ENCODE results near the gene KRTDAP. TPM values are rescaled to one million over a fixed set of nuclear protein-coding genes. Genes with fewer than 3 reads are reported as not detected.

Gene KRTDAP
- total RNA-seq, 1 donor = not detected

DNA sequence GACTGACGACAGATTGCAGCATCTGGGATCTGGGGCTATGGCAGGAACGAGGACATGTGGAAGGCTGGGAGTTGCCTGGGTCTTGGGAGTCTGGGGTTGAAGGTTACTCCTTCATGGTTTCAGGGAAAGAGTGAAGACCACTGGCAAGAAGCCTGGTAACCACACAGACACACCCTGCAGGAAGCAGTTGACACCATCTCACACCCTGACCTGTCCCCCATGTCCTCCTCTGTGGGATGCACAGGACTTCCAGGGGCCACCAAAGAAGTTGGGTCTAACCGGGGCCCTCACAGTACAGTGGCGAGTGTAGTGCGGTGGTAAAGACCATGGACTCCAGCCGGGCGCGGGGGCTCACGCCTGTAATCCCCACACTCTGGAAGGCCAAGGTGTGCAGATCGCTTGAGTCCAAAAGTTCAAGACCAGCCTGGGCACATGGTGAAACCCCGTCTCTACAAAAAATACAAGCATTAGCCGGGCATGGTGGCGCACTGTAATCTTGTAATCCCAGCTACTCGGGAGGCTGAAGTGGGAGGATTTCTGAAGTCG, 52.8 kb downstream of the KRTDAP start:
- no peak overlapping the region for H3K4me3 ChIP-seq (ENCODE audit: low read length)
- H3K9me3 ChIP-seq (ENCODE audit: low read depth, low read length) = no peaks in the 10 kb centered on the region
- no peaks in the 10 kb centered on the region for H3K27me3 ChIP-seq (ENCODE audit: insufficient read depth, low read length)
- peaks cover 96% of the 10 kb centered on the region for H3K4me1 ChIP-seq (ENCODE audit: insufficient read depth, low read length)

Other genes with a start within 250 kb of the KRTDAP start
- 13.1 TPM for gene LSR, start 241.5 kb downstream of the KRTDAP start, total RNA-seq
- 117 TPM for gene USF2, start 221.5 kb downstream of the KRTDAP start, total RNA-seq
- 0.31 TPM for gene HAMP, start 207.9 kb downstream of the KRTDAP start, total RNA-seq
- not detected for gene MAG, start 198.3 kb downstream of the KRTDAP start, total RNA-seq
- 50.4 TPM for gene CD22, start 161.3 kb downstream of the KRTDAP start, total RNA-seq
- gene FFAR1, start 142.6 kb downstream of the KRTDAP start, total RNA-seq = 1.9 TPM
- gene FFAR3, start 132.0 kb downstream of the KRTDAP start, total RNA-seq = 0.73 TPM
- 0.21 TPM for gene GPR42, start 119.4 kb downstream of the KRTDAP start, total RNA-seq
- 16.5 TPM for gene FFAR2, start 42.2 kb downstream of the KRTDAP start, total RNA-seq
- gene DMKN, start 23.2 kb upstream of the KRTDAP start, total RNA-seq = not detected
- gene SBSN, start 37.8 kb upstream of the KRTDAP start, total RNA-seq = not detected
- not detected for gene GAPDHS, start 43.0 kb upstream of the KRTDAP start, total RNA-seq
- 25.9 TPM for gene TMEM147, start 55.2 kb upstream of the KRTDAP start, total RNA-seq
- not detected for gene ATP4A, start 73.2 kb upstream of the KRTDAP start, total RNA-seq
- not detected for gene PMIS2, start 95.7 kb upstream of the KRTDAP start, total RNA-seq
- 6.0 TPM for gene HAUS5, start 122.3 kb upstream of the KRTDAP start, total RNA-seq
- 16.0 TPM for gene RBM42, start 138.6 kb upstream of the KRTDAP start, total RNA-seq
- not detected for gene ETV2, start 151.3 kb upstream of the KRTDAP start, total RNA-seq
- gene COX6B1, start 157.9 kb upstream of the KRTDAP start, total RNA-seq = 219 TPM
- gene UPK1A, start 176.1 kb upstream of the KRTDAP start, total RNA-seq = not detected
- 0.42 TPM for gene ZBTB32, start 214.1 kb upstream of the KRTDAP start, total RNA-seq
- 10.8 TPM for gene KMT2B, start 227.5 kb upstream of the KRTDAP start, total RNA-seq

All from mononuclear cell (primary cell).